Femur (tissue), 1 donor: Measurements from ENCODE around the gene CFAP61.
"Not testable (repeated sequence)": the region's sequence is repeated elsewhere in the genome, so short reads cannot be mapped to it uniquely, and the experiment has no call there.

Source experiments
- DNase-seq: peaks from one replicate; pipeline ENCODE4 v3.0.0-alpha.2; 2017

CFAP61 gene

DNA sequence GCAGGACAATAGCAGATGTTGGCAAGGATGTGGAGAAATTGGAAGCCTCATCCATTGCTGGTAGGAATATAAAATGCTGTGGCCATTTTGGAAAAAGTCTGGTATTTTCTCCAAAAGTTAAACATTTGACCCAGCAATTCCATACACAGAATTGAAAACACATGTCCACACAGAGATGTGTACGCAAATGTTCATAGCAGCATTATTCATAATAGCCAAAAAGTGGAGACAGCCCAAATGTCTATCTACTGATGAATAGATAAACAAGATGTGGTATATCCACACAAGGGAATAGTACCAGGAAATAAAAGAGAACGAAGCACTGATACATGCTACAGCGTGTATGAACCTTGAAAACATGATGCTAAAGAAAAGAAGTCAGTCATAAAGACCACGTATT, 40.5 kb downstream of the CFAP61 start:
- no peak for DNase-seq

DNA sequence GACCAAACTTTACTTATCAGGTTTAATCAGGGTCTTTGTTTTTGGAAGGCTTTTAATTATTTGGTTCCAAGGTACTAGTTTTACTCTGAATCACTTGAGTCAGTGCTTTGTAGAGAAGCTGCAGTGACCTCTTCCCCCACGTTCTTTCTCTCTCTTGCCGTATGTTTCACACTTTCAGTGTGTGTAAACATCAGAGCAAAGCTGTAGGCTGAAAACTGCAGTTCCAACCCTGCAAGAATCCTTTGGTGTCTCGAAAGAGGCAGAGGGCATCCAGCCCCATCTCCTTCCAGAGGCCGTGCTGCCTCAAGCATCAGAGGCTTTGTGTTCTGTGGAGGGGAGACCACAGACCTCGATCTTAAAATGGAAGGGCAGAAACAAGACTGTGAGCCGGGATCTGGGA, 42.1 kb downstream of the CFAP61 start:
- no peak for DNase-seq

DNA sequence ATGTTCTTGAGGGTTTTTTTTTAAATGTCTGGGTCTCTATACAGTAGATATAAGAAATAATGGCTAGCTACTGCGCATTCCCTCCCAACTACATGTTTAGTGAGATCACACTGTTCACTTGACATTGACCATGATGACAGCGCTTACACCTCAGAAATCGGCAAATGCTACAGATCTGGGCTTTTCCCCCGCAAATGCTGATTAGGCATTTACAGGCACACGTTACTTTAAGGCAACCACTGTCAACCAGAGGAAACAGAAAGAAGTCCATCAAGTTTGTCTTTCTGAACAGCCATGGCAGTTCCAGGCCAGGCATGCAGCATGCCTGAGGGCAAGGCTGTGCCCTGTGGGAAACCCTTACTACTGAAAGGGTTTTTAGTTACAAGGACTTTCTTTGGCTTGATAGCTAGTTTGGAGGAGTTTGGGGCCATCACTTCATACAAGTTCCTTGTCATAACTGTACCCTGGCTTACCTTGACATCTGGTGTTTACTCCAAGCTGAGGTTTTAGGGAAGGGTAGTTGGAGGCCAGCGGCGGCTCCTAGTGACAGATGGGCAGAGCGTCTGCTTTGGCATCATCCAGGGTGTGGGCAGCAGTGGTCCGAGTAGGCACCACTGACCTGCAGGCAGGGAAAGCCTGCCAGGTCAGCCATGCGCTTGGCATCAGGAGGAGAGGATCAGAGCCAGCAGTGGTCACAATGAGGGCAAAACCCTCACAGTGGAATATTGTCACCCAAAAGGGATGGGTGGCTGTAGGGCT, 43.0 kb downstream of the CFAP61 start:
- no peak for DNase-seq

DNA sequence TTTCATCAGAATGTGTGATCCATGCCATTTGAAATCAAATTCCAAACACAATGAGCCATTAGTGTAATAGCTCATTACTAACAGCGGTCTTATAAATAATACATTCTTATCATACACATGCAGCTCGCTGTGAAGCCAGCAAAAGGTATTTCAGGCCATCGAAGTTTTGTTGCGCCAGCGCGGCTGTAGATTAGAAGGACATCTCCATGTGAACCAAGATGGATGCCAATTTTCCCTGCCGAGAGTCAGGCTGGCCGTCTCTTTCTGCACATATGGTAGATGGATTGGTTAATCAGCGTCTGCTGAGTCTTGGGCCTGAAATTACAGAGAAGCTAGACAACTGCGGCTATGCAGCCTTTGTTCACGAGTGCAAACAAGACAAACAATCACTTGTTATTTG, 44.1 kb downstream of the CFAP61 start:
- peak; percentile 38 for DNase-seq

DNA sequence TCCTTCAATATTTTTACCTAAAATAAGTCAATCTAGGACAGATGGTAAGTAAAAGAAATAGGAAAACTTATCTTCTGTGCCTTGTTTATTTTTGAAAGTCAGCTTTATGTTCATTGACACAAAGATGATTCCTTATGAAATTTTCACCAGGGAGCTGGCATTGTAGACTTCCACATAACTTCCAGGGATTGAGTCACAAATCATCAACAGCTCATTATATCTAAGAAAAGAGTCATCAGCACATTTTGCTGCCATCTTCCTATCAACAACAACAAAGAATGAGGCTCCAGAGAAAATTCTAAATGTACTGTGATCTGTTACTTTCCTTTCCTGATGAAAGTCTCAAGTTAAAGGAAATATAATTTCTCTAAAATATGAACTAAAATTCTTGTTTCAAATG, 48.5 kb downstream of the CFAP61 start:
- no peak for DNase-seq

DNA sequence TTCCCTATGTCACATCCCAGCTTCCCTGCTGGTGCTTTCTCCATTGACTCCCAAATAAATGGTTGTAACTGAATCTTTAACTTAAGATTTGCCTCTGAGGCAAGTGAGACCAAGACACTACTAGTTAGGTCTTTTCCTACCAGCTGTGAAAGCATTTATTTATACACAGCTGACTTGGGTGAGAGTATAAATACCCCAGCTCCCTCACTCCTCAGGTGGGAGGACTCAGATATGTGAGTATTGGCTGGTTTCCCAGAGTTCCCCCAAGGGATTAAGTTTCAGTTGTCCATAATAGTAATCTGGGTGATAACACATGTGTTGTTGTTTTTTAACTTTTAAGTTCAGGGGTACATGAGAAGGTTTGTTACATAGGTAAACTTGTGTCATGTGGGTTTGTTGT, 49.8 kb downstream of the CFAP61 start:
- no peak for DNase-seq

DNA sequence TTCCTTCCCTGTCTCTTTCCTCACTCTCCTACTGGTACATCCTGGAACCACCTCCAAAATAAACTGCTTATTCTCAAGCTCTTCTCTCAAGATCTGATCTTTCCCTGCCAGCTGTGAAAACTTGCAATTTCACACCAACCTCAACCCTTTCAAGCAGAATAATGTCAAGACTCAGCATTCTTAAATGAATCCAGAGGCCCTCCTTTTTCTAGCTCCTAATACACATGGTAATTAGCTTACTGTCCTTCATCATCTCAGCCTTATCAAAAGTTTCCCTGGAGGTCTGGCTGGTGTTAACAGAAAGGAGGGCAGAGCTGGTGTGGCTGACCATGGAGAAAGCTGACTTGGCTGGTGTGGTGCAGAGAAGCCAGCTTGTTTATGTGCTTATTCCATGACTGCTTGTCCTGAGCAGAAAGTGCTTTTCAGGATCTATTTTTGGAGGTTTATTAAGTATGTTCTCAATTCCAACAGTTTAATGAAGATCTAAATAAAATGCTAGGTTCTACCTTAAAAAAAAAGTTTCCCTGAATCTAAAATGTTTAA, 50.5 kb downstream of the CFAP61 start:
- no peak for DNase-seq

DNA sequence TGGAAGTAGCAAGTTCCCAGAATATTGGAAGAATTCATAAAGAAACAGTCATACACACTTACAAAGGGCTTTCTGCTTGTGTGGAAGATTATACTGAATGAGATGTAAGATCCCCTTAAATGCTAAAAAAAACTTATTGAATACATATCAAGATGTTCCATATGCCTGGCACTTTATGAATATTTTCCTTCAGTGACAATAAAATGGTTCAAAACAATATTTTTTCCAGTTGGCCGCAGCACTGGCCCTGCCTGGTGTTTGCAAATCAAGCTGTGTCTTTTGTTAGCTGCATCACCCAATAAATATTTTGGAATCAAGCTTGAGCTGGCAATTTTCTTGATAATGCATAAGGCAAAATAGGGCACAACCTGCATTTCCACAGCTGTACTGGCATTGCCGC, 51.2 kb downstream of the CFAP61 start:
- DNase-seq: no peak

DNA sequence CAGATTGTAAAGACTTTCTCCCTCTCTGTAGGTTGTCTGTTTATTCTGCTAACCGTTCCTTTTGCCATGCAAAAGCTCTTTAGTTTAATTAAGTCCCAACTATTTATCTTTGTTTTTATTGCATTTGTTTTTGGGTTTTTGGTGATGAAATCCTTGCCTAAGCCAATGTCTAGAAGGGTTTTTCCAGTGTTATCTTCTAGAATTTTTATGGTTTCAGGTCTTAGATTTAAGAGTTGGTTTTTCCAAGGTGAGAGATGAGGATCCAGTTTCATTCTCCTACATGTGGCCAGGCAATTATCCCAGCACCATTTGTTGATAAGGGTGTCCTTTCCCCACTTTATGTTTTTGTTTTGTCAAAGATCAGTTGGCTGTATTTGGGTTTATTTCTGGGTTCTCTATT, 70.9 kb downstream of the CFAP61 start:
- DNase-seq: not testable (repeated sequence)

DNA sequence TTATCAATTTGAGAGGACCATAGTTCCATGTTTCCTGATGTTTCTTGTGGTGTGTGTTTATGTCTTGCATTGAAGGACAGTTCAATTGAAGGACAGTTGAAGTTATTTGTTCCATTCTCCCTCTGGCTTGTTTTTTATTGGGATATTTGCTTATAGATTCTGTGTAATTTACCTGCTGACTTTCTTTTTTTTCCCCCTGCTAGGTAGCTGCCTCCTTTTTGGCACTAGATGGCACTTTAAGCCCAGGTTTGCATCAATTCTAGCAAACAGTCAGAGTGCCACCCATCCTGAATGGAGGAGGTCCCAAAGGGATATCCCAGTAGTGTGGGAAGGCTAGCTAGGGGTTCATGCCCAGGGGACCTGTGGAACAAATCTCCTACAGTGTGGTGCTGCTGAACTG, 78.1 kb downstream of the CFAP61 start:
- DNase-seq: no peak

DNA sequence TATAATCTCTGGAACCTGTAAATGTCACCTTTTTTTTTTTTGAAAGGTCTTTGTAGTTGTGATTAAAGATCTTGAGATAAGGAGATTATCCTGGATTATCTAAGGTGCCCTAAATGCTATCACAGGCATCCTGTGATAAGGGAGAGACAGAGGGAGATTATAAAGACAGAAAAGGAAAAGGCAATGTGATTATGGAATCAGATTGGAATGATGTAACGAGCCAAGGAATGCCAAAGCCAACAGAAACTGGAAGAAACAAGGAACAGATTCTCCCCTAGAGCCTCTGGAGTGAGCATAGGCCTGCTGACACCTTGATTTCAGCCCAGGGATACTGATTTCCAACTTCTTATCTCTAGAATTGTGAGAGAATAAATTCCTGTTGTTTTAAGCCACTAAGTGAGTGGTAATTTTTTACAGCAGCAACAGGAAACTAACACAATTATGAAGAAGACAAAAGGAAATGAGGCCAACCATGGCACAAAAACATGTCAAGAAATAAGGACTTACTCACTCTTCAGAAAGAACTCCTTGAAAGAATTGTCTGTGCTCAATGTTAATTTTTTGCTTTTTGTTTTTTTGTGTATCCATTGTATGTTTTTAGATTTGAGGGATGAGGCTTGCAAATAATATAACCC, 82.7 kb downstream of the CFAP61 start:
- DNase-seq: no peak

DNA sequence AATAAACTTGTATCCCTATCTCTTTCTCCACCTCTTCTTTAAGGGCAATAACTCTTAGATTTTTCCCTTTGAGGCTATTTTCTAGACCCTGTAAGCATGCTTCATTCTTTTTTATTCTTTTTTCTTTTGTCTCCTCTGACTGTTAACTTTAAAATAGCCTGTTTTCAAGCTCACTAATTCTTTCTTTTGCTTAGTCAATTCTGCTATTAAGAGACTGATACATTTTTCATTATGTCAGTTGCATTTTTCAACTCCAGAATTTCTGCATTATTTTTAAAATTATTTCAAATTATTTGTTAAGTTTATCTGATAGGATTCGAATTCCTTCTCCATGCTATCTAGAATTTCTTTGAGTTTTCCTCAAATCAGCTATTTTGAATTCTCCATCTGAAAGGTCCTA, 84.0 kb downstream of the CFAP61 start:
- DNase-seq: no peak

DNA sequence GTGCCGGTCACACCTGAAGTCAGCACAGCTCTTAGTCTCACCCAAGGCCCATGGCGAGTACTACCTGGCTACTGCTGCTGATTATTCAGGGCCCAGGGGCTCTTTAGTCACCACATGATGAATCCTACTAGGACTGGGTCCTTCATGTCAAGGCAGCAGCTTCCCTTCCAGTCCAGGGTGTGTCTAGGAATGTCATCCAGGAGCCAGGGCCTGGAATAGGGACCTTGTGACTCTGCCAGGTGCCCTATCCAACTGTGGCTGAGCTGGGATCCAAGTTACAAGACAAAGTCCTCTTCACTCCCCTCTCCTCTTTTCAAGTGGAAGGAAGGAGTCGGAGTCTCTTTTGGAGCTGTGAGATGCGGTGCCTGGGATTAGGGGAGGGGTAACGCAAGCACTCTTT, 85.5 kb downstream of the CFAP61 start:
- no peak for DNase-seq

DNA sequence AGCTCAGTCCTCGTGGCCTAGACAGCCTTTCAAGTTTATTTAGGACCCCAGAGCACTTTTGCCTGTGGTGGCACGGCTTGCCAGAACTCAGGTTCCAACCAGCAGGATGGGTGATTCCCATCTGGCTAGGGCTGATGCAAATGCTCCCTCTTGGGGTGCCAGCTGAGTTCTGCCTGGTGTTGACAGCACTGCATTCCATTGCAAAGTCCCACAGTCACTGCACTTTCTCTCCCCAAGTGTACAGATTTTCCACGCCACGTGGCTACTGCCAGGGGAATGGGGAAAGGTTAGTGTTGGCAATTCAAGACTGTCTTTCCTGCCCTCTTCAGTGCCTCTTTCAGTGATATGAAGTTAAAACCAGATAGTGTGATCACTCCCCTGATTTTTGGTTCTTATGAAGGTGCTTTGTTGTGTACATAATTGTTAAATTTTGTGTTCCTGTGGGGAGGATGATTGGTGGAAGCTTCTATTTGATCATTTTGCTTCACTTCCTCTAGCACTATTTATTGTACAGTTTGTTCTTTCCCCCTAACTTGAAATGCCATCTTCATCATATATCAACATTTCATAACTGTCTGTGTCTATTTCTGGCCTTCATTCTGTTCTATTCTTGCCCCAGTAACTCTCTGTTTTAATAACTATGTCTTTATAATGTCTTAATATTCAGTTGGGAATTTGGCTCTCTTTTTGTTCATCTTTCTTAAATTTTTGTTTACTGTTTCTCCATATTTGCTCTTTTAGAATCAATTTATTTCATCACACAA, 86.2 kb downstream of the CFAP61 start:
- DNase-seq: no peak

DNA sequence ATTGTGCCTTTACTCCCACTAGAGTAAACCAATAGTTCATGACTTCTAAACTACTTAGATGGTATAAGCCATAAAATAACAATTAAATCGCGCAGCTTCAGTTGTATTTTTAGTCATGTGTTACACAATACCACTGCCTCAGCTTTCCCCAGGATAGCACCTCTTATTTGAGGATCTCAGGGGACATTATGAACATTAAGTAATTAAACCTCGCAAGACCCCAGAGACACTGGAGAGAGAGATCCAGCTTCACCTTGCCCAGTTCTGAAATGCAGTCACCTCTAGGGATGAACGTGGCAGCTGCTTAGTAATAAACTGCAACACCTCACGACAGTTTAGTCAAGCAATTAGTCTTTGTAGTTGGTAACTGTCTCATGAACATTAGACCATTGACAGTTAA, 87.1 kb downstream of the CFAP61 start:
- DNase-seq: no peak

DNA sequence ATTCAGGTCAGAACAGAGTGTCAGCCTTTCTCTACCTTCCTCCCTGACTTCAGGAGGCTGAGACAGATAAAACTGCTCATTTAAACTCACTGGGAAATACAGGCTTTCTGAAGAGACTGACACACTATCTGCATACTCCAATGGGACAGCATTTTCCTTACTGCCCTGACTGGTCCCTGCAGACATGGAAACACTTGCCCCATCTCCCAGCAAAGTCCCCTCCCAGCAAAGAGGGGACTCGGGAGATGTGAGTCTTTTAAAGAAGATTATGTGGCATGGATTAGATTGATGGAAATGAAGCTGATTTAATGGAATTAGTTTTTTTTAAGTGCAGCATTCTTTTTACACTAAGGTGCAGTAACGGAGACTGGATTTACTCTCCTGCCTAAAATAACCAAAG, 90.8 kb downstream of the CFAP61 start:
- DNase-seq: no peak

DNA sequence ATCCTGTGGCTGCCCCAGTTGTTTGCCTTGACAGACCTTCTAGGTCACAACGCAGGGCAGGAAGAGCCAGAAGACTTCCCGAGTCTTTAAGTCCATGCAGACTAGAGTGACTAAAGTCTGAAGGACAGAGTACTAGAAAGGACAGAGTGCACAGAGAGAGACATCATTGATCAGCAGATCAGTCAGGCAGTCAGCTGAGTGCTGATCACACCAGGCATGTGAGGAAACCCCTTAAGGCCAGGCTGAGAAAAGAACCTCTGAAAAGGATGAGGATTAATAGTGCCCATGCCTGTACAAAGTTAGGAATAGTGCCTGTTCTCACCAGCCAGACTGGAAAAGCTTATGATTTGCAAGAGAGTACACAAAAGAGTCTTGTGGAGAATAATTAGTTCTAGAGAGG, 91.3 kb downstream of the CFAP61 start:
- DNase-seq: no peak

DNA sequence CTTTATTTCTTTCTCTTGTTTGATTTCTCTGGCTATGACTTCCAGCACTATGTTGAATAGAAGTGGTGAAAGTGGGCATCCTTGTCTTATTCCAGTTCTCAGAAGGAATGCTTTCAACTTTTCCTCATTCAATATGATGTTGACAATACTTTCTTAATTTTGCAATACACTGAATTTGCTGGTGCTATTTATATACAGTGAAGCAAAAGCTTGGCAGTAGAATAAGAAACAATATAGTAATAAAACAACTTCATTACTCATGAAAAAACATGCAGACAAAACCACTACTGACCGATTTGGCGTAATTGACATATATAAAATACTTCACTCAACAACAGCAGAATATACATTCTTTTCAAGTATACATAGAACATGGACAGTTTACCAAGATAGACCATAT, 96.4 kb downstream of the CFAP61 start:
- no peak for DNase-seq

DNA sequence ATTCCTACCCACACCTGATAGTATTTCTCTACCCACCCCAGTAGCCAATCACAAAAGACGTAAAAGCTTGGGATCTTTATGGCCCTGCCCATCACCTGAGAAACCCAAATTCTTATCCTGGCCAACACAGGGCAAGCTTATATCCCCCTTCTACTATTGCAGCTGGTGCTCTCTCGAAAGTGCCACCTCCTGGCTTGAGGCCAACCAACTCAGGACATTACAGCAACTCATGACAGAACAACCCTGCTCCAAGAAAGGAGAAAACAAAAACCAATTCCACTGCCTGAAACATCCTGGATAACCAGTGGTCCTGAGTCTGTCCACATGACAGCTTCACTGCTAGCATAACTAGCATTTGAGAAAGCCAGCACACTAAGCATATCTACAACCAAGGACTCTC, 97.9 kb downstream of the CFAP61 start:
- no peak for DNase-seq

DNA sequence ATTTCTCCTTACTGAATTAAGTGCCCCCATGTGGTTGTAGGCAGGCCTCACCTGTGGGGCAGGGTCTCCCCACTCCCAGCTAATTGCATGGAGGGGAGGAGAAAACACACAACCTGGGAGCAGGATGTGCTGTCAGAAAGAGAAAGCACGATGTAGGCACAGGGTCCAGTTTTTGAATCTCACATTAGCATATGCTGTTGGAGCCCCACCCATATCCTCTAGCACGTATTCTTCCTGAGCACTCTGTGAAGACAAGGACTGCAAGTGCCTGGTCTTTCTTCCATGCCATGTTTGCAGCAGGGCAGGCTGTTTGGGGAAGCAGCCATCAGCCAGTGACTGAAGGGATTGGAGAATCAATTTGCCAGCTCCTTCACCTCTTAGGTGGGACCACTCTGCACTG, 108.2 kb downstream of the CFAP61 start:
- DNase-seq: no peak

DNA sequence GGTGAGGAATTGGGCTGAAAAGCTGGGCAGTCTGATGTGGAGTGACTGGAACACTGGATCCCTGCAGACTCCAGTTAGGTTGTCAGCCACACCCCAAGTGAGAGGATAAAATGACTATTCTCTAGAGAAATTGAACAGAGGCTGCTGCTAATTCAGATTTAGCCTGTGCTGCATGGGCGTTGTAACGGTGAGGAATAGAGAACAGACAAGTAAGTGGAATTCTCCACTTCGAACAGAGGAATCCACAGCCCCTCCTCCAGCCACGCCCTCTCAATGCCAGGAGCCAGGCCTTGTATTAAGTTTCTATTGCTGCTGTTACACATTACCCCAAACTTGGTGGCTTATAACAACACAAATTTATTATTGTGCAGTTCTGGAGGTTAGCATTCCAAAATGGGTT, 109.3 kb downstream of the CFAP61 start:
- DNase-seq: no peak

DNA sequence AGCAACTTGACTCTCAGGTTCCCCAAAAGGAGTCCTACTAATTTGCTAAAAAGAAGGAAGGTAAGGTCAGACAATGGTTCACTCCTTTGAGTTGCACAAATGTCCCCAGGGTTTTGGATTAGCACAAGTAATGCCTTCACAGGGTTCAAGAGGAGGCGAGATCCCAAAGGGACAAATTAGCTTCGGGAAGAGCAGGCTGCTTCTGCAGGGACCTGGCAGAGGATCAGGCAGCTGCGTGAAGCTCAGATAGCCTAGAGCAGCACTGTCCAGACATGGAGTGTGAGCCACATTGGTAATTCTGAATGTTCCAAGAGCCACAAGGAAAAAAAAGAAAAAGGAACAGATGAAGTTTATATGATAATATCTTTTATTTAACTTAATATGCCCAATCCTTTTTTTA, 115.4 kb downstream of the CFAP61 start:
- DNase-seq: peak; percentile 25

DNA sequence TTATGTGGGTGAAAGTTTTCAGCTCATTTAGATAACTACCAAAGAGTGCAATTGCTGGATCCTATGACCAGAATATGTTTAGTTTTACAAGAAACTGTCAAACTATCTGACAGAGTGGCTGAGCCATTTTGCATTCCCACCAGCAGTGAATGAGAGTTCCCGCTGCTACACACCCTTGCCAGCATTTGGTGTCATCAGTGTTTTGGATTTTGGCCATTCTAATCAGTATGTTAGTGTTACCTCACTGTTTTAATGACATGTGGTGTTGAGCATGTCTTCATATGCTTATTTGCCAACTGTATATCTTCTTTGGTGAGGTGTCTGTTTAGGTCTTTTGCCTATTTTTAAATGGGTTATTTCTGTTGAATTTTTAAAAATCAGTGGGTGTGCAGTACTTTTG, 120.9 kb downstream of the CFAP61 start:
- DNase-seq: no peak
